Measurements from ENCODE around the gene RUVBL2. TPM values are rescaled to one million over a fixed set of nuclear protein-coding genes. Genes with fewer than 3 reads are reported as not detected.
A peak's percentile ranks its signal among the peaks of the same experiment; 100 is the strongest.

RUVBL2 gene
- polyA plus RNA-seq, 3 donors: 40.1 to 44.4 (median 41.9) TPM

- peaks cover 0 to 10% (median 0%) of the 10 kb centered on the region in 7 donors for H3K9me3 Mint-ChIP-seq
- H3K27me3 ChIP-seq (ENCODE audit: control insufficient read depth in 2 of 2, insufficient read depth in 2 of 2, low read length in 2 of 2): no peaks in the 10 kb centered on the region
- peaks cover 15% of the 10 kb centered on the region for H4K20me1 ChIP-seq (ENCODE audit: insufficient read depth, low read length)
- H2AFZ ChIP-seq (ENCODE audit: insufficient read depth, low read depth, low read length, poor library complexity, severe bottlenecking): no peak overlapping the region
- no peak overlapping the region for H3K9ac ChIP-seq (ENCODE audit: insufficient read depth, low read length, poor library complexity, severe bottlenecking)
- peaks cover 0 to 12% (median 0%) of the 10 kb centered on the region in 3 donors for H3K27me3 Mint-ChIP-seq (ENCODE audit: low read depth in 3 of 3)
- peaks cover 30 to 40% of the 10 kb centered on the region in 2 donors for H3K36me3 Mint-ChIP-seq
- peaks cover 64% of the 10 kb centered on the region for H3K4me1 Mint-ChIP-seq
- no peak for TF ChIP-seq CTCF (IDR thresholded peaks at IDR 0.05)
- DNase-seq: no peak
- peak overlapping the region; percentile 92 to 99 (median 95) for H3K27ac Mint-ChIP-seq
- H3K4me2 ChIP-seq (replicated peaks; ENCODE audit: extremely low read depth, low read length, poor library complexity, severe bottlenecking): peak overlapping the region; percentile 96
- peaks cover 9 to 25% of the 10 kb centered on the region in 2 donors for H3K36me3 ChIP-seq (replicated peaks in 1 of 2; ENCODE audit: control insufficient read depth in 1 of 2, insufficient read depth in 2 of 2, low read length in 2 of 2)
- intact Hi-C loops (cut with micrococcal nuclease): loop anchor here in 1 of 2 donors (10.0 kb wide), 1 partner anchor 327 kb away; the partner anchor contains the start of gene DBP
- WGBS (ENCODE audit: insufficient coverage): 88% methylated on average over 3 of the region's 12 CpGs
- H3K9me3 ChIP-seq (replicated peaks in 1 of 2; ENCODE audit: control insufficient read depth in 1 of 2, insufficient read depth in 1 of 2, low read length in 2 of 2): no peaks in the 10 kb centered on the region
- peak overlapping the region; percentile 88 to 96 for H3K27ac ChIP-seq (ENCODE audit: low read depth in 1 of 2, low read length in 2 of 2)
- peaks cover 67 to 76% of the 10 kb centered on the region in 2 donors for H3K4me1 ChIP-seq (ENCODE audit: control insufficient read depth in 1 of 2, insufficient read depth in 2 of 2, low read length in 2 of 2)
- peak overlapping the region in 1 of 3 experiments; percentile 99 for H3K4me3 ChIP-seq (replicated peaks in 1 of 3; ENCODE audit: low read depth in 2 of 3, low read length in 3 of 3)
- peaks cover 67% of the 10 kb centered on the region for H3K79me2 ChIP-seq (ENCODE audit: insufficient read depth, low read length)
- peak overlapping the region; percentile 74 to 99 for H3K4me3 Mint-ChIP-seq
Measured at GRCh38 chr19:48961673-48962028, 32.0 kb upstream of the RUVBL2 start.

- Mint-ChIP-seq H3K27ac (peak overlapping the region; percentile 92 to 99 (median 95)), H3K4me3 (peak overlapping the region; percentile 74 to 99), H3K36me3 (peaks cover 28 to 37% of the 10 kb centered on the region in 2 donors), H3K9me3 (peaks cover 0 to 10% (median 0%) of the 10 kb centered on the region in 7 donors), H3K27me3 (ENCODE audit: low read depth in 3 of 3) (peaks cover 0 to 12% (median 0%) of the 10 kb centered on the region in 3 donors), H3K4me1 (peaks cover 67% of the 10 kb centered on the region)
- WGBS (ENCODE audit: insufficient coverage): 26% methylated on average over 17 of the region's 22 CpGs
- TF ChIP-seq CTCF (IDR thresholded peaks at IDR 0.05): no peak
- Histone ChIP-seq H3K79me2 (ENCODE audit: insufficient read depth, low read length) (peaks cover 68% of the 10 kb centered on the region), H3K27me3 (ENCODE audit: control insufficient read depth in 2 of 2, insufficient read depth in 2 of 2, low read length in 2 of 2) (no peaks in the 10 kb centered on the region), H3K4me1 (ENCODE audit: control insufficient read depth in 1 of 2, insufficient read depth in 2 of 2, low read length in 2 of 2) (peaks cover 73 to 82% of the 10 kb centered on the region in 2 donors), H3K27ac (ENCODE audit: low read depth in 1 of 2, low read length in 2 of 2) (peak overlapping the region; percentile 88 to 96), H3K9me3 (replicated peaks in 1 of 2; ENCODE audit: control insufficient read depth in 1 of 2, insufficient read depth in 1 of 2, low read length in 2 of 2) (no peaks in the 10 kb centered on the region), H3K36me3 (replicated peaks in 1 of 2; ENCODE audit: control insufficient read depth in 1 of 2, insufficient read depth in 2 of 2, low read length in 2 of 2) (peaks cover 9 to 25% of the 10 kb centered on the region in 2 donors), H2AFZ (ENCODE audit: insufficient read depth, low read depth, low read length, poor library complexity, severe bottlenecking) (peak overlapping the region; percentile 33), H3K4me3 (replicated peaks in 1 of 3; ENCODE audit: low read depth in 2 of 3, low read length in 3 of 3) (peak overlapping the region; percentile 42 to 99 (median 45)), H4K20me1 (ENCODE audit: insufficient read depth, low read length) (peaks cover 21% of the 10 kb centered on the region), H3K9ac (ENCODE audit: insufficient read depth, low read length, poor library complexity, severe bottlenecking) (peak overlapping the region; percentile 69), H3K4me2 (replicated peaks; ENCODE audit: extremely low read depth, low read length, poor library complexity, severe bottlenecking) (peak overlapping the region; percentile 96)
- intact Hi-C loops (cut with micrococcal nuclease): loop anchor here in 1 of 2 donors (10.0 kb wide), 1 partner anchor 327 kb away; the partner anchor contains the start of gene DBP
- DNase-seq: peak; percentile 76 to 87 (median 82)
Measured at GRCh38 chr19:48962029-48962848, 31.4 kb upstream of the RUVBL2 start.
